DOHH2 (cell line): ENCODE results near the gene LGALS12.

Experiments used
- H3F3A ChIP-seq: fragments of 200-600 bp; sonication (generic), shearing (Covaris generic); 2 replicates; pipeline ENCODE4 v1.6.0; 2016; ENCODE audit warnings: antibody characterized with exemption, mild to moderate bottlenecking; ENCODE audit not compliant: control insufficient read depth, insufficient read depth
- H3K27ac ChIP-seq: fragments of 200-600 bp; sonication (generic); 2 replicates; pipeline ENCODE4 v1.5.1; 2014; ENCODE audit warnings: low read depth, mild to moderate bottlenecking, low read length, moderate library complexity
- H3K27me3 ChIP-seq: fragments of 200-600 bp; sonication (generic); 2 replicates; pipeline ENCODE4 v1.6.1; 2014; ENCODE audit warnings: mild to moderate bottlenecking, low read length, mixed read lengths; ENCODE audit not compliant: control insufficient read depth
- H3K36me3 ChIP-seq: fragments of 200-600 bp; sonication (generic); 2 replicates; pipeline ENCODE4 v1.6.1; 2014; ENCODE audit warnings: mild to moderate bottlenecking, low read length, moderate library complexity, mixed read lengths; ENCODE audit not compliant: control insufficient read depth
- H3K4me1 ChIP-seq: fragments of 200-600 bp; sonication (generic); 2 replicates; pipeline ENCODE4 v1.6.1; 2014; ENCODE audit warnings: mild to moderate bottlenecking, low read length, mixed read lengths; ENCODE audit not compliant: control insufficient read depth
- H3K4me2 ChIP-seq: fragments of 200-600 bp; sonication (generic); 2 replicates; pipeline ENCODE4 v1.6.0; 2014; ENCODE audit warnings: mild to moderate bottlenecking, low read length, moderate library complexity
- H3K4me3 ChIP-seq: fragments of 200-600 bp; sonication (generic); 2 replicates; pipeline ENCODE4 v1.5.1; 2014; ENCODE audit warnings: mild to moderate bottlenecking, low read length, mixed read lengths
- H3K79me2 ChIP-seq: fragments of 200-600 bp; sonication (generic); 2 replicates; pipeline ENCODE4 v1.6.1; 2014; ENCODE audit warnings: mild to moderate bottlenecking, low read length, mixed read lengths; ENCODE audit not compliant: control insufficient read depth
- H3K9me2 ChIP-seq: fragments of 200-600 bp; sonication (generic); replicated peaks from 2 replicates; pipeline ENCODE4 v1.6.1; 2014; ENCODE audit warnings: mild to moderate bottlenecking, low read length, mixed read lengths; ENCODE audit not compliant: control insufficient read depth
- H3K9me3 ChIP-seq: fragments of 200-600 bp; sonication (generic); 2 replicates; pipeline ENCODE4 v1.6.1; 2014; ENCODE audit warnings: antibody characterized with exemption, low read length, mixed read lengths; ENCODE audit not compliant: control insufficient read depth, insufficient read depth
- H4K20me1 ChIP-seq: fragments of 200-600 bp; sonication (generic); 2 replicates; pipeline ENCODE4 v1.6.0; 2014; ENCODE audit warnings: low read depth, mild to moderate bottlenecking, antibody characterized with exemption, low read length, moderate library complexity; ENCODE audit not compliant: control insufficient read depth, insufficient read depth
- CTCF ChIP-seq: fragments of 200-600 bp; sonication (generic); IDR thresholded peaks from one replicate; pipeline ENCODE4 v1.5.1; 2014; ENCODE audit warnings: antibody characterized with exemption, mild to moderate bottlenecking, low read depth, low read length; ENCODE audit not compliant: poor library complexity, severe bottlenecking
- EZH2phosphoT487 ChIP-seq: fragments of 200-600 bp; sonication (generic); IDR thresholded peaks from 2 replicates; pipeline ENCODE4 v1.6.1; 2017; ENCODE audit warnings: borderline replicate concordance, mild to moderate bottlenecking, antibody characterized with exemption, low read length, moderate library complexity, mixed read lengths

The LGALS12 gene

GRCh38 chr11:63532117-63532516 lies 26.2 kb downstream of the LGALS12 start:
- H3K27ac ChIP-seq: no peak overlapping the region
- H3K9me3 ChIP-seq: no peaks in the 10 kb centered on the region
- no peaks in the 10 kb centered on the region for H3K9me2 ChIP-seq
- H4K20me1 ChIP-seq: no peaks in the 10 kb centered on the region
- H3K4me2 ChIP-seq: no peak overlapping the region
- H3K36me3 ChIP-seq: no peaks in the 10 kb centered on the region
- H3K4me3 ChIP-seq: no peak overlapping the region
- TF ChIP-seq EZH2phosphoT487 (no peak), CTCF (no peak)
- no peaks in the 10 kb centered on the region for H3K79me2 ChIP-seq
- 0 out of 2 replicates have a peak, but pooled peaks cover 7% of the 10 kb centered on the region for H3K27me3 ChIP-seq
- peaks cover 19% of the 10 kb centered on the region for H3K4me1 ChIP-seq
- no peaks in the 10 kb centered on the region for H3F3A ChIP-seq

GRCh38 chr11:63532799-63533475 lies 27.1 kb downstream of the LGALS12 start:
- Histone ChIP-seq H3K79me2 (no peaks in the 10 kb centered on the region), H3K4me1 (peaks cover 21% of the 10 kb centered on the region), H4K20me1 (no peaks in the 10 kb centered on the region), H3K9me2 (no peaks in the 10 kb centered on the region), H3K9me3 (no peaks in the 10 kb centered on the region), H3F3A (no peaks in the 10 kb centered on the region), H3K36me3 (no peaks in the 10 kb centered on the region), H3K27ac (no peak overlapping the region), H3K4me2 (no peak overlapping the region), H3K4me3 (no peak overlapping the region), H3K27me3 (0 out of 2 replicates have a peak, but pooled peaks cover 7% of the 10 kb centered on the region)
- TF ChIP-seq EZH2phosphoT487 (no peak), CTCF (no peak)

GRCh38 chr11:63534076-63534475 lies 28.2 kb downstream of the LGALS12 start:
- Histone ChIP-seq H3F3A (no peaks in the 10 kb centered on the region), H3K4me1 (peaks cover 21% of the 10 kb centered on the region), H3K4me2 (no peak overlapping the region)

More at GRCh38 chr11:63534076-63534475, 28.2 kb downstream of the LGALS12 start:
- Histone ChIP-seq H3K79me2 (no peaks in the 10 kb centered on the region), H3K27me3 (0 out of 2 replicates have a peak, but pooled peaks cover 7% of the 10 kb centered on the region), H3K27ac (no peak overlapping the region), H4K20me1 (no peaks in the 10 kb centered on the region), H3K36me3 (no peaks in the 10 kb centered on the region), H3K4me3 (no peak overlapping the region), H3K9me3 (no peaks in the 10 kb centered on the region), H3K9me2 (no peaks in the 10 kb centered on the region)
- TF ChIP-seq EZH2phosphoT487 (no peak), CTCF (no peak)
